Mucosa of rectum (tissue), 2 donors: ENCODE results near the gene TMOD3.
A peak's percentile ranks its signal among the peaks of the same experiment; 100 is the strongest.
"Not testable (repeated sequence)": the region's sequence is repeated elsewhere in the genome, so short reads cannot be mapped to it uniquely, and the experiment has no call there.

Experiments used
- H3K27ac ChIP-seq, 2 donors: one replicate each; pipeline ENCODE4 v1.7.0; 2013; ENCODE audit warnings: inconsistent platforms in 2 of 2, low read depth in 2 of 2, low read length in 2 of 2
- H3K27me3 ChIP-seq, 2 donors: one replicate each; pipeline ENCODE4 v1.7.0; 2013; ENCODE audit warnings: low read length in 2 of 2; ENCODE audit not compliant: control insufficient read depth in 2 of 2, insufficient read depth in 2 of 2
- H3K36me3 ChIP-seq, 2 donors: one replicate each; pipeline ENCODE4 v1.7.0; 2013; ENCODE audit warnings: low read length in 2 of 2; ENCODE audit not compliant: control insufficient read depth in 2 of 2, insufficient read depth in 2 of 2
- H3K4me1 ChIP-seq, 2 donors: one replicate each; pipeline ENCODE4 v1.7.0; 2013; ENCODE audit warnings: low read length in 2 of 2, mild to moderate bottlenecking in 1 of 2; ENCODE audit not compliant: control insufficient read depth in 2 of 2, insufficient read depth in 2 of 2
- H3K4me3 ChIP-seq, 2 donors: one replicate each; pipeline ENCODE4 v1.7.0; 2013; ENCODE audit warnings: low read length in 2 of 2
- H3K9ac ChIP-seq, 2 donors: one replicate each; pipeline ENCODE4 v1.7.0; 2013; ENCODE audit warnings: low read length in 2 of 2, low read depth in 1 of 2, mild to moderate bottlenecking in 1 of 2
- H3K9me3 ChIP-seq, 2 donors: one replicate each; pipeline ENCODE4 v1.7.0; 2013; ENCODE audit warnings: low read length in 2 of 2; ENCODE audit not compliant: control insufficient read depth in 2 of 2
- donor health status: healthy.
- donor health status: Normal muscosa, but diverticular disease.

Gene TMOD3

GRCh38 chr15:51829376-51830275 is at the start of gene TMOD3:
Gene TMOD3 (plus strand): TSS chr15:51829653. CDS start chr15:51862885, 33,232 bp downstream.
- peak within 1 kb of the TSS; percentile 94 to 96 for H3K27ac ChIP-seq

GRCh38 chr15:51780636-51781035 is 48.8 kb upstream of the TMOD3 start:
- peaks cover 0 to 2% of the 10 kb centered on the region in 2 donors for H3K4me1 ChIP-seq
- H3K27ac ChIP-seq = no peak overlapping the region
- no peaks in the 10 kb centered on the region for H3K27me3 ChIP-seq
- no peaks in the 10 kb centered on the region for H3K9me3 ChIP-seq
- H3K4me3 ChIP-seq = no peak overlapping the region
- no peak overlapping the region for H3K9ac ChIP-seq
- H3K36me3 ChIP-seq = peaks cover 0 to 6% of the 10 kb centered on the region in 2 donors

More at GRCh38 chr15:51829376-51830275, at the start of gene TMOD3:
- H3K36me3 ChIP-seq = no peaks in the 10 kb centered on the region
- H3K9ac ChIP-seq = peak within 1 kb of the TSS; percentile 76 to 92
- H3K27me3 ChIP-seq = no peaks in the 10 kb centered on the region
- H3K9me3 ChIP-seq = no peaks in the 10 kb centered on the region
- peak within 1 kb of the TSS; percentile 80 to 92 for H3K4me3 ChIP-seq
- H3K4me1 ChIP-seq = peaks cover 9 to 11% of the 10 kb centered on the region in 2 donors

DNA sequence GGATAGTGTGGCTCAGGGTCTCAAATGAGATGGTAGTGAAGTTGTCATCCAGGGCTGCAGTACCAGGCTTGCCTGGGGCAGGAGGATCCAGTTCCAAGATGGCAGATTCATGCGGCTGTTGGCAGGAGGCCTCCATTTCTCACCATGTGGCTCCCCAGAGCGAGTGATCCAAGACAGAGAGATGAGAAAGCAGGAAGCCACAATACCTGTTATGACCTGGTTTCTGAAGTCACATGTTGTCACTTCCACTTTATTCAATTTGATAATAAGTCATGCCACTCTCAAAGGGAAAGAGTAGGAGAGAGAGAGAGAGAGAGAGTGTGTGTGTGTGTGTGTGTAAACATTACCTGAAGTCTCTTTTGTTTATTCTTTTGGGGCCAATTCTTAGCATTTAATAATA is 47.9 kb upstream of the TMOD3 start:
- no peaks in the 10 kb centered on the region for H3K4me1 ChIP-seq
- H3K9ac ChIP-seq = no peak overlapping the region
- no peaks in the 10 kb centered on the region for H3K9me3 ChIP-seq
- H3K27me3 ChIP-seq = no peaks in the 10 kb centered on the region
- H3K36me3 ChIP-seq = peaks cover 3 to 6% of the 10 kb centered on the region in 2 donors
- no peak overlapping the region for H3K27ac ChIP-seq
- H3K4me3 ChIP-seq = no peak overlapping the region

GRCh38 chr15:51782357-51782896 is 47.0 kb upstream of the TMOD3 start:
- H3K27ac ChIP-seq = no peak overlapping the region
- H3K9ac ChIP-seq = no peak overlapping the region
- peaks cover 3 to 6% of the 10 kb centered on the region in 2 donors for H3K36me3 ChIP-seq
- H3K27me3 ChIP-seq = no peaks in the 10 kb centered on the region
- no peaks in the 10 kb centered on the region for H3K4me1 ChIP-seq
- H3K9me3 ChIP-seq = no peaks in the 10 kb centered on the region
- H3K4me3 ChIP-seq = no peak overlapping the region

- H3K9me3 ChIP-seq = no peaks in the 10 kb centered on the region
- no peak overlapping the region for H3K4me3 ChIP-seq
- peaks cover 3 to 6% of the 10 kb centered on the region in 2 donors for H3K36me3 ChIP-seq
- H3K4me1 ChIP-seq = no peaks in the 10 kb centered on the region
- no peak overlapping the region for H3K27ac ChIP-seq
- H3K27me3 ChIP-seq = no peaks in the 10 kb centered on the region
- no peak overlapping the region for H3K9ac ChIP-seq
Observed at GRCh38 chr15:51783967-51784366, 45.5 kb upstream of the TMOD3 start.

DNA sequence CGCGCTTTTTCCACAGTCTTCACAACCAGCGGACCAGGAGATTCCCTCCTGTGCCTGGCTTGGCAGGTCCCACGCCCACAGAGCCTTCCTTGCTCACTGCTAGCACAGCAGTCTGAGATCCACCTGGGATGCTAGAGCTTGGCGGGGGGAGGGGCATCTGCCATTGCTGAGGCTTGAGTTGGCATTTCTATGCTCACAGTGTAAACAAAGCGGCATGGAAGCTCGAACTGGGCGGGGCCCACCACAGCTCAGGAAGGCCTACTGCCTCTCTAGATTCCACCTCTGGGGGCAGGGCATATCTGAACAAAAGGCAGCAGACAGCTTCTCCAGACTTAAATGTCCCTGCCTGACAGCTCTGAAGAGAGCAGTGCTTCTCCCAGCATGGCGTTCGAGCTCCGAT is 42.3 kb upstream of the TMOD3 start:
- not testable (repeated sequence) for H3K9ac ChIP-seq, H3K4me1 ChIP-seq, H3K36me3 ChIP-seq, H3K4me3 ChIP-seq, H3K27me3 ChIP-seq, H3K9me3 ChIP-seq, H3K27ac ChIP-seq

DNA sequence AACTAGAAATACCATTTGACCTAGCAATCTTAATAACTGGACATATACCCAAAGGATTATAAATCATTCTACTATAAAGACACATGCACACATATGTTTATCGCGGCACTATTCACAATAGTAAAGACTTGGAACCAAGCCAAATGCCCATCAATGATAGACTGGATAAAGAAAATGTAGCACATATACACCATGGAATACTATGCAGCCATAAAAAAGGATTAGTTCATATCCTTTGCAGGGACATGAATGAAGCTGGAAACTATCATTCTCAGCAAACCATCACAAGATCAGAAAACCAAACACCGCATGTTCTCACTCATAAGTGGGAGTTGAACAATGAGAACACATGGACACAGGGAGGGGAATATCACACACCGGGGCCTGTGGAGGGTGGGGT is 37.0 kb upstream of the TMOD3 start:
- not testable (repeated sequence) for H3K27me3 ChIP-seq

GRCh38 chr15:51793521-51794305 is 35.7 kb upstream of the TMOD3 start:
- Histone ChIP-seq H3K4me1 (no peaks in the 10 kb centered on the region), H3K9me3 (no peaks in the 10 kb centered on the region), H3K4me3 (no peak overlapping the region), H3K27me3 (no peaks in the 10 kb centered on the region), H3K9ac (no peak overlapping the region), H3K36me3 (peaks cover 0 to 5% of the 10 kb centered on the region in 2 donors), H3K27ac (no peak overlapping the region)

More for the DNA sequence above, 37.0 kb upstream of the TMOD3 start:
- not testable (repeated sequence) for H3K36me3 ChIP-seq, H3K9me3 ChIP-seq, H3K9ac ChIP-seq, H3K4me1 ChIP-seq, H3K27ac ChIP-seq, H3K4me3 ChIP-seq

GRCh38 chr15:51796847-51797401 is 32.5 kb upstream of the TMOD3 start:
- Histone ChIP-seq H3K27ac (no peak overlapping the region), H3K27me3 (no peaks in the 10 kb centered on the region), H3K4me1 (no peaks in the 10 kb centered on the region), H3K36me3 (peaks cover 0 to 9% of the 10 kb centered on the region in 2 donors), H3K9me3 (no peaks in the 10 kb centered on the region), H3K9ac (no peak overlapping the region), H3K4me3 (no peak overlapping the region)
